Right ventricle myocardium superior (tissue), 1 donor: Measurements from ENCODE around the gene CLEC4C. TPM values are rescaled to one million over a fixed set of nuclear protein-coding genes. Genes with fewer than 3 reads are reported as not detected.
"Not testable (repeated sequence)": the region's sequence is repeated elsewhere in the genome, so short reads cannot be mapped to it uniquely, and the experiment has no call there.

ENCODE experiments used
- ATAC-seq: fragments of 200-7000 bp; cut with Tn5 transposase; one replicate; pipeline ENCODE4 v1.9.1; 2020; ENCODE audit warnings: mild to moderate bottlenecking; ENCODE audit not compliant: poor library complexity
- DNase-seq: peaks from one replicate; pipeline ENCODE4 v3.0.0-alpha.2; 2020
- intact Hi-C: fragments of 100-400 bp; cut with DNase I; formaldehyde crosslinking; loops from one replicate; pipeline ENCODE4 v1.11.2; 2022
- long read RNA-seq: library from polyadenylated mRNA; unstranded; transcript quantifications from one replicate; pipeline ENCODE4 v2.0.0, GENCODE V29; 2021
- total RNA-seq: library from RNA; stranded (reverse); fragmentation: NEBNext Ultra II Directional; extraction: Animal tissue kit (Norgen Biotek cat#: 25700); gene quantifications from one replicate; pipeline ENCODE4 v1.2.1, GENCODE V29; 2021
- donor health status: DM: no; HTN: yes; CAD: no; lungs with severe emphysema.

CLEC4C gene, protein sequence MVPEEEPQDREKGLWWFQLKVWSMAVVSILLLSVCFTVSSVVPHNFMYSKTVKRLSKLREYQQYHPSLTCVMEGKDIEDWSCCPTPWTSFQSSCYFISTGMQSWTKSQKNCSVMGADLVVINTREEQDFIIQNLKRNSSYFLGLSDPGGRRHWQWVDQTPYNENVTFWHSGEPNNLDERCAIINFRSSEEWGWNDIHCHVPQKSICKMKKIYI
- not detected for total RNA-seq
- long read RNA-seq: 0 reads

DNA sequence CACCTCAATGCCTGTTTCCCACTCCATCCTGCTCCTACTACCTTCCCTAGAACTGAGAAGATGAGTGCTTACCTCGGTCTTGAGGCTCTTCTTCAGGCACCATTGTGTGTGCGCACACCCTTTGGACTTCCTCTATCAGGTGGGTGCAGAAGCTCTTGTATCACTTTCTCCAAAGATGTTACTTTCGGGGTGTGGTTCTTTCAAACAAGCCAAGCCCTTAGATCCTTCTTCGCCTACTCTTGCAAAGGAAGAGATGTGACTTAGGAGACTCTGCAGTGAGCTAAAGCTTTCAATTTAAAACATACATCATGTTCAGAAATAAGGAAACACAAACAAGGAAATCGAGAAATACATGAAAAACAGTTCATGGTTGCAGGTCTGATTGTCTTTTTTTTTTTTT, at the start of gene CLEC4C:
Gene CLEC4C (minus strand): TSS at position 130 of the 400 bp plus-strand sequence. CDS start 27 bp downstream, at position 103.
- ATAC-seq (no peak), DNase-seq (no peak)
- intact Hi-C loops: no loop called here

DNA sequence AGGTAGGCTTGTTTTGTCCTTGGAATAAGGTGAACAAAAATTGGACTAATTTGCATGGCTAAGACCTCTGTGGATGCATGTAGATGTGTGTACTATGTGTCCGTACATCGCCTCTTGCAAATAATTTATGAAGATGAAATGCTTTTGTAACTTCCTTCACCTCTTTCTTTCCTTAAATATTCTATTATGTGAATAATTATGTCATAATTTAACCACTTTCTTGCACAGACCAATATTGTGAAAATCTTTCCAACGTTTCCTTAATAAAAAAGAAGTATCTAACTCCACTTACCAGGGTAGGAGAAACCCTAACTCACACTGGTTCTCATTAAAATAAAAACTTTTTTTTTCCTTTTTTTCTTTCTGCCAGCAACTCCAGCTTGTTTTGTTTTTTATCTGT, 46.0 kb upstream of the CLEC4C start:
- DNase-seq: no peak
- intact Hi-C loops: no loop called here
- no peak for ATAC-seq

DNA sequence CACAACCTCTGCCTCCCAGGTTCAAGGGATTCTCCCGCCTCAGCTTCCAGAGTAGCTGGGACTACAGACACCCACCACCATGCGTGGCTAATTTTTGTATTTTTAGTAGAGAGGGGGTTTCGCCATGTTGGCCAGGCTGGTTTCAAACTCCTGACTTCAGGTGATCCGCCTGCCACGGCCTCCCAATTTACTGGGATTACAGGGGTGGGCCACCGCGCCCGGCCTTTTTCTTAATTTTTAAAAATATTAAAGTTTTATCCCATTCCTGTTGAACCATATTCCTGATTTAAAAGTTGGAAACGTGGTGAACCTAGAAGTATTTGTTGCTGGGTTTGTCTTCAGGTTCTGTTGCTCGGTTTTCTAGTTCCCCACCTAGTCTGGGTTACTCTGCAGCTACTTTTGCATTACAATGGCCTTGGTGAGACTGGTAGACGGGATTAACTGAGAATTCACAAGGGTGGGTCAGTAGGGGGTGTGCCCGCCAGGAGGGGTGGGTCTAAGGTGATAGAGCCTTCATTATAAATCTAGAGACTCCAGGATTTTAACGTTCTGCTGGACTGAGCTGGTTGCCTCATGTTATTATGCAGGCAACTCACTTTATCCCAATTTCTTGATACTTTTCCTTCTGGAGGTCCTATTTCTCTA, 41.8 kb upstream of the CLEC4C start, which contains the start of gene NANOG:
Gene NANOG (plus strand): TSS at position 519 of the 645 bp plus-strand sequence. CDS start 213 bp downstream, outside the sequence.
- ATAC-seq, DNase-seq, intact Hi-C loops: not testable (repeated sequence)

DNA sequence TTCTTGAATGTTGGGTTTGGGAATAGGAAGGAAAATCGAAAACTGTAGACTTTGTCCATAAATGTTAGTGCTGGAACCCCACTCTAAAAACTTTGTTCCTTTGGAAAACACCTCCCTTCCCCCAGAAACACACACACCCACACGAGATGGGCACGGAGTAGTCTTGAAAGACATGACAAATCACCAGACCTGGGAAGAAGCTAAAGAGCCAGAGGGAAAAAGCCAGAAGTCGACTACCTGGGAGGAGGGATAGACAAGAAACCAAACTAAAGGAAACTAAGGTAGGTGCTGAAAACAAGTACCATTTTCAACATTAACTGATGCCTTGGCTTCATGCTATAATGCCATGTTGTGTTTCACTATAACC, 41.1 kb upstream of the CLEC4C start:
- DNase-seq (no peak), ATAC-seq (no peak)
- intact Hi-C loops: no loop called here

DNA sequence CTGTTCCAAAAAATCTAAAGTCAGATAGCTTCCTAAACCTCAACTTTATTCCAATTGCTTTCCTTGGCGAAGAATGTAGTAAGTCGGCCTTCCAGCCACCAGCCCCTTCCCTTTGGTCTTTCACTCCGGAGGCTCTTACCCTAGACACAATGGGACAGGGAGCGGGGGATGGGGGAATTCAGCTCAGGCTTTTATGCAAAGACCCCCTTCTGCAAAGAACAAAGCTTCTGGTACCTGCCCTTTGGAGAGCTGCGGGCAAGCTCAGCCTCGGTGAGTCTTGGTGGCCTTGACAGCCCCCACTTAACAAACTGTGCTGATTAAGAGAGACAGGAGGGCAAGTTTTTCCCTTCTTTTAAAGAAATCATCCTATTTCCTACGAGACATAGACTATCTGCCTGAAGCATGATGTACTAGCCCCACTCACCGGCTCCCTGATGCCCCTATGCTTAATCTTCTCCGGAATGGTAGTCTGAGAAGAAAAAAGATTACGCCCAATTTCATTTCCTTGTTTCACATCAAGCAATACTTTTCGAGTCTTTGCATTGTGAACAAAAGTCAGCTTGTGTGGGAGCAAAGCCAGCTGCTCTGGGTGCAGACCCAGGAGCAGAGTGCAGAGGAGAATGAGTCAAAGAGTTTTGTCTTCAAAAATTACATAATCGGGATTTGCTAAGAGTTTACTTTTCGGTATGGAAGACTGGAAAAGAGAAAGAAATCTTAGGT, 40.6 kb upstream of the CLEC4C start:
- intact Hi-C loops: no loop called here
- DNase-seq: no peak
- no peak for ATAC-seq

DNA sequence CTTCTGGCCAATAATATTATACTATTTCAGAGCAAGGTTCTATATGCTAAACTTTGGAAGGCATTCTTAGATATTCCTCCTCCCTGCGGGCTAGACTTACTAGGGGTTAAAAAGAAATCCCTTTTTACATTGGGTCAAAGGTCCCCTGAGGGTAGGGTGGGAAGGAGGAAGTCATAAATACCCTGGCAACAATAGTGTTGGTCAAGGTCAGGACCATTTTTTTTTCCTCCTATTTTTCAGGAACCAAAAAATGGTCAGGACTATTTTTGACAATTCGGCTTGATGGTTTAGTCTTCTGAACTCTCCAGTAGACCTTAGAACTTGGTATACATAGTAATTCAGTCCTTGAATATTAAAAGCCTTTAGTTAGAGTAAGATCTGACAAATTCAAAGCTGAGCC, 37.5 kb upstream of the CLEC4C start:
- intact Hi-C loops: no loop called here
- ATAC-seq: no peak
- DNase-seq: no peak

DNA sequence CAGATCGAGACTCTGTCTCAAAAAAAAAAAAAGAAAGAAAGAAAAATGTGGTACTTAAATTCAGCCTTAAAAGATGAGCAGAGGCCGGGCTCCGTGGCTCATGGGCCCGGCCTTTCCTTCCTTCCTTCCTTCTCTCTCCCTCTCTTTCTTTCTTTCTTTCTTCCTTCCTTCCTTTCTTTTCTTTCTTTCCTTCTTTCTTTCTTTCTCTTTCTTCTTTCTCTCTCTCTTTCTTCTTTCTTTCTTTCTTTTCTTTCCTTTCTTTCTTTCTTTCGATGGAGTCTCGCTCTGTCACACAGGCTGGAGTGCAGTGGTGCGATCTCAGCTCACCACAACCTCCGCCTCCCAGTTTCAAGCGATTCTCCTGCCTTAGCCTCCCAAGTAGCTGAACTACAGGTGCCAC, 36.3 kb upstream of the CLEC4C start:
- ATAC-seq, intact Hi-C loops, DNase-seq: not testable (repeated sequence)

DNA sequence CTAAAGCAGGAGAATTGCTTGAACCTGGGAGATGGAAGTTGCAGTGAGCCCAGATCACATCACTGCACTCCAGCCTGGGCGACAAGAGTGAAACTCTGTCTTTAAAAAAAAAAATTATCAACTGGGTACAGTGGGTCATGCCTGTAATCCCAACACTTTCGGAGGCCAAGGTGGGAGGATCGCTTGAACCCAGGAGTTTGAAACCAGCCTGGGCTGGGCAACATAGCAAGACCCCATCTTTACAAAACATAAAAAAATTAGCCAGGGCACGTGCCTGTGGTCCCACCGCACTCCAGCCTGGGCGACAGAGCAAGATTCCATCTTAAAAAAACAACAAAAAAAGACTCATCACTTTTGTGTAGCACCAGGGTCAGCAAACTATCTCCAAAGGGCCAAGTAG, 34.9 kb upstream of the CLEC4C start:
- ATAC-seq: no peak
- intact Hi-C loops: no loop called here
- no peak for DNase-seq

DNA sequence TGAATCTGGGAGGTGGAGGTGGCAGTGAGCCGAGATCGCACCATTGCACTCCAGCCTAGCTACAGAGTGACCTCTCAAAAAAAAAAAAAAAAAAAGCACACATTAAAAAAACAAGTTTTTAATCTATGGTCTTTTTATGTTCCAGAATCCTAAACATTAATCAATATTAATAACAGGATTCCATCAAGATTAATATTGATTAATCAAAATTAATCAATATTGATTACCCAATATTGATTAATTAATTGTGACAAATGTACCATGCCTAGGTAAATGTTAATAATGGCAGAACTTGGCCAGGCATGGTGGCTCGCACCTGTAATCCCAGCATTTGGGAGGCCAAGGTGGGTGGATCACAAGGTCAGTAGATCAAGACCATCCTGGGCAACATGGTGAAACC, 34.1 kb upstream of the CLEC4C start:
- ATAC-seq: no peak
- no peak for DNase-seq
- intact Hi-C loops: no loop called here

DNA sequence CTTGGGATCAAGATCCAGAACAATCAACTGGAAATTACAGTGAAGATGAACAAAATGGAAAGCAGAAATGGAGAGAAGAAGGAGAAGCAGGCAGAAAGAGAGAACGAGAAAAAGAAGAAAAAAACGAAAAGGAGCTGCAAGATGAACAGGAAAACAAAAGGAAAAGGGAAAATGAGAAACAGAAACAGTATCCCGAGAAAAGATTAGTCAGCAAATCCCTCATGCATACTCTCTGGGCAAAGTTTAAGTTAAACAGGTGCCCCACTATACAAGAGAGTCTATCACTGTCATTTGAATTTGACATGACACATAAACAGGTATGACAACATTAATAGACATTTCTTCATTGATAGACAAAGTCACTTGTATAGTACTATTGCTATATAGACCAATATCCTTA, 22.8 kb upstream of the CLEC4C start:
- intact Hi-C loops: no loop called here
- ATAC-seq: no peak
- no peak for DNase-seq

DNA sequence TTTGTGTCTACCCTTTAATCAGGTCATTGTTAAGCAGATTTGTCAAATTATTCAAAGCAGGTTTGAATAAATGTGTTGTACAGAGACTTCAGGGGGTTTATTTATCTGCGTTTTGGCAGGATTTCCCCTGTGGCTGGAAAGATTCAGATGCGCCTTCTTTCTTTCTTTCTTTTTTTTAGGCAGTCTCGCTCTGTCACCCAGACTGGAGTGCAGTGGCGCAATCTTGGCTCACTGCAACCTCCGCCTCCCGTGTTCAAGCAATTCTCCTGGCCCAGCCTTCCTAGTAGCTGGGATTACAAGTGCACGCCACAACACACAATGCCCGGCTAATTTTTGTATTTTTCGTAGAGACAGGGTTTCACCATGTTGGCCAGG, 11.6 kb upstream of the CLEC4C start:
- ATAC-seq (no peak), DNase-seq (no peak)
- intact Hi-C loops: no loop called here

DNA sequence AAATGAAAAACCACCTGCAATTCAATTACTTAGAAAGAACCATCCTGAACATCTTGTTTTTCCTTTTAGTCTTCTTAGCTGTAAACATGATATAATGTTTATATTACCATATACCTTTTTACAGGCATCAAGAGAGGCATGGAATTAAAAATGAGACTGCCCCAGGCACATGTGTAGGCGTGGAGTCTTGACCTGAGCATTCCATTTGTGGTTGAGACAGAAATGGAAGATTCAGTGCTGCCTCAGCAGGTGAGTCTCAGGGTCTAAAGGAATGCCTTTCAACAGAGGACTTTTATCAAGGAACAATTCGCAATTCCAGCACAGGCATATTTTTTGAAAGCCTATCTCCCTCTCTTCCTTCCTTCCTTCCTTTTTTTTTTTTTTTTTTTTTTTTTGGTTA, 9.8 kb upstream of the CLEC4C start:
- intact Hi-C loops: no loop called here
- DNase-seq (no peak), ATAC-seq (no peak)

DNA sequence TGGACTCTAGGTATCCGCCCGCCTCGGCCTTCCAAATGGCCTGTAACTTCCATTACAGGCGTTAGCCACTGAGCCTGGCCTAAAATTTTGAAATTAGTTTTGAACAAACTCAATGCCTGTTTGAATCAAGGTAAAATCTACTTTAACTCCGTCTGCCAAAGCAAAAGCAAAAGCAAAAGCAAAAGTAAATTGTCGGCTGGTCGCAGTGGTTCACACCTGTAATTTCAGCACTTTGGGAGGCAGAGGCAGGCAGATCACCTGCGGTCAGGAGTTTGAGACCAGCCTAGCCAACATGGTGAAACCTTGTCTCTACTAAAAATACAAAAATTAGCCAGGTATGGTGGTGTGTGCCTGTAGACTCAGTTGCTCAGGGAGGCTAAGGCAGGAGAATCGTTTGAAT, 8.5 kb upstream of the CLEC4C start:
- intact Hi-C loops, DNase-seq, ATAC-seq: not testable (repeated sequence)

DNA sequence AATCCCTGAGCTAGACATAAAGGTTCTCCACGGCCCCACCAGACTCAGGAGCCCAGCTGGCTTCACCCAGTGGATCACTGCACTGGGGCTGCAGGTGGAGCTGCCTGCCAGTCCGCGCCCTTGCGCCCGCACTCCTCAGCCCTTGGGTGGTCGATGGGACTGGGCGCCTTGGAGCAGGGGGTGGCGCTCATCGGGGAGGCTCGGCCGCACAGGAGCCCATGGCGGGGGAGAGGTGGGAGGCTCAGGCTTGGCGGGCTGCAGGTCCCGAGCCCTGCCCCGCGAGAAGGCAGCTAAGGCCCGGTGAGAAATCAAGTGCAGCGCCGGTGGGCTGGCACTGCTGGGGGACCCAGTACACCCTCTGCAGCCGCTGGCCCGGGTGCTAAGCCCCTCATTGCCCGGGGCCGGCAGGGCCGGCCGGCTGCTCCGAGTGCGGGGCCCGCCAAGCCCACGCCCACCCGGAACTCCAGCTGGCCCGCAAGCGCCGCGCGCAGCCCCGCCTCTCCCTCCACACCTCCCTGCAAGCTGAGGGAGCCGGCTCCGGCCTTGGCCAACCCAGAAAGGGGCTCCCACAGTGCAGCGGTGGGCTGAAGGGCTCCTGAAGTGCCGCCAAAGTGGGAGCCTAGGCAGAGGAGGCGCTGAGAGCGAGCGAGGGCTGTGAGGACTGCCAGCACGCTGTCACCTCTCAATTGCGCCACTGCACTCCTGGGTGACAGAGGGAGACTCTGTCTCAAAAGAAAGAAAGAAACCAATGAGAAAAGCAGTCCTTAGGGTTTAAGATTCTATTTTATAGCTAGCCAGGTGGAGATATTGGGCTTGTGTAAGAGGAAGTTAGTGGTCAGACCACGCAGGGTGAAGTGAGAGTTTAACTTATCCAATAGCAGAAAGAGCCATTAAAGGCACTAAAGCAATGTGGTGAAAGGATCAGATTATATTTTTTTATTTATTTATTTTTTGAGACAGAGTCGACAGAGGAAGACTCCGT, 5.1 kb upstream of the CLEC4C start:
- DNase-seq, ATAC-seq, intact Hi-C loops: not testable (repeated sequence)

DNA sequence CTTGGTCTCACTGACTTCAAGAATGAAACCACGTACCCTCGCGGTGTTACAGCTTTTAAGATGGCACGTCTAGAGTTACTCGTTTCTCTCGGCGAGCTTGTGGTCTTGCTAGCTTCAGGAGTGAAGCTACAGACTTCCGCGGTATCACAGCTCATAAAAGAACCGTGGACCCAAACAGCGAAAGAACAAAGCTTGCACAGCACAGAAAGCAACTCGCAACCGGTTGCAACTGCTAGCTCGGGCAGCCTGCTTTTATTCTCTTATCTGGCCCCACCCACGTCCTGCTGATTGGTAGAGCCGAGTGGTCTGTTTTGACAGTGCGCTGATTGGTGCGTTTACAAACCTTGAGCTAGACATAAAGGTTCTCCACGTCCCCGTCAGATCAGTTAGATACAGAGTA, 4.2 kb upstream of the CLEC4C start:
- no peak for DNase-seq
- ATAC-seq: no peak
- intact Hi-C loops: no loop called here

DNA sequence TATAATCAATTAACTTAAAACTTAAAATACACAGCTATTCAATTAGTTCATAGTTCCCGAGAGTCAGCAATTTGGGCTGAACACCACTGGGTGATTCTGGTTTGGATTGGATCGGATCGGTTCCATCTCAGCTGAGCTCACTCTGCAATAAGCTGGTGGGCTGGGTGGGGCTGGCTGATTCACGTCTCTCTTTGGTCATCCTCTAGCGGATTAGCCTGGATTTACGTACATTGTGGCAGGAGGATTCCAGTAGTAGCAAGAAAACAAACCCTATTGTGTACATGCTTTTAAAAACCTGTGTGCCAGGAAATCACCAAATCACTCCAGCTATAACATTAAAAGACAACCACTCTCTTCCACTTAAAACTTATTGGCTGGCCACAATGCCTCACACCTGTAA, 3.2 kb upstream of the CLEC4C start:
- DNase-seq (no peak), ATAC-seq (no peak)
- intact Hi-C loops: no loop called here

DNA sequence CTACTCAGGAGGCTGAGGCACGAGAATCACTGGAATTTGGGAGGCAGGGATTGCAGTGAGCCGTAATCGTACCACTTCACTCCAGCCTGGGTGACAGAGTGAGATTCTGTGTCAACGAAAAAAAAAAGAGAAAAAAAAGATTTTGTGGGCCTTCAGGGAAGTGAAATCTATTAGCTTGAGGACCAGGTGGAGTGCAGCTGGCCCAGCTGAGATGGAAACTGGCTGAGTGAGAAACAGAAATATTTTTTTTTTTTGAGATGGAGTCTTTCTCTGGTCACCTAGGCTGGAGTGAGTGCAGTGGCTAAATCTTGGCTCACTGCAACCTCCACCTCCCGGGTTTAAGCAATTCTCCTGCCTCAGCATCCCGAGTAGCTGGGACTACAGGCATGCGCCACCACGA, 2.3 kb upstream of the CLEC4C start:
- DNase-seq: no peak
- intact Hi-C loops: no loop called here
- no peak for ATAC-seq

DNA sequence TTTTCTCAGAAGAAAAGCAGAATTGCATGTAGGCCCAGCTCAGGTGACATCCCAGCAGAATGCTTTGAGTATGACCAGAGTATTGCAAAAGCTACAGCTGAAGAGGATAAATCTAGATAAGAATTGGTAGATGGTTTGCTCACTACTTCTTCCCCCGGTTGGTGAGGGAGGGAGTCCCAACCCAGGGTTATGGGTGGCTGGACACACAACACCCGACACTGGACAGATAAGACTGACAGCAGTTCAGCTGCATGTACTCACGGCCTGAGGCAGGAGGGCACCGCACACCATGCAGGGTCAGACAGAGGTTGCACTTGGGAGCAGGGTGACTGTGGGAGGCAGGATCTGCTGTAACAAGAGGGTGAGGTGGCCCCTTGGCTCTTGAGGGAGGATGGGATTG, 1.7 kb upstream of the CLEC4C start:
- DNase-seq (no peak), ATAC-seq (no peak)
- intact Hi-C loops: no loop called here

DNA sequence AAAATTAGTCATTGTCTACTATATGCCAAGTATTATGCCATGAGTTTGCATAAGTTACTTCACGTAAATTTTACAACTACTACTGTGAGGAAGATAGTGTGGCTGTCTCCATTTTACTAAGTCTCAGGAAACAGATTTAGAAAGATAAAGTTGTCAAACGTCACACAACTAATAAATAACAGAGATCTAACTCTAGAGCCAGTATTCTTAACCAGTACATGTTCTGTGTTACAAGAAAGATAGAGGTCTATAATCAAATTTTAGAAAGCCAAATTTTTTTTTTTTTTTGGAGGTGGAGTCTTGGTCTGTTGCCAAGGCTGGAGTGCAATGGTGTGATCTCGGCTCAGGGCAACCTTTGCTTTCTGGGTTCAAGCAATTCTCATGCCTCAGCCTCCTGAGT, 14.2 kb downstream of the CLEC4C start:
- intact Hi-C loops: no loop called here
- no peak for ATAC-seq
- no peak for DNase-seq
